IgD-negative memory B cell (primary cell): ENCODE measurements around the gene CRACR2A. TPM values are rescaled to one million over a fixed set of nuclear protein-coding genes. Genes with fewer than 3 reads are reported as not detected.

Experiments
- H3K27ac Mint-ChIP-seq, 3 donors: one replicate each; pipeline ENCODE4 v1.8.0; 2020 to 2022; ENCODE audit warnings: mild to moderate bottlenecking in 3 of 3, mixed read lengths in 3 of 3, moderate library complexity in 1 of 3
- H3K27me3 Mint-ChIP-seq: one replicate; pipeline ENCODE4 v1.8.0; 2021; ENCODE audit warnings: mixed read lengths
- H3K36me3 Mint-ChIP-seq: one replicate; pipeline ENCODE4 v1.8.0; 2020; ENCODE audit warnings: mild to moderate bottlenecking, mixed read lengths
- H3K4me1 Mint-ChIP-seq, 3 donors: one replicate each; pipeline ENCODE4 v1.8.0; 2020 to 2022; ENCODE audit warnings: mixed read lengths in 3 of 3, mild to moderate bottlenecking in 1 of 3
- H3K4me3 Mint-ChIP-seq, 4 donors: one replicate each; pipeline ENCODE4 v1.8.0; 2020 to 2022; ENCODE audit warnings: mild to moderate bottlenecking in 4 of 4, mixed read lengths in 4 of 4, moderate library complexity in 3 of 4
- H3K9me3 Mint-ChIP-seq, 3 donors: one replicate each; pipeline ENCODE4 v1.8.0; 2020 to 2021; ENCODE audit warnings: mixed read lengths in 3 of 3, mild to moderate bottlenecking in 1 of 3
- polyA plus RNA-seq: library from polyadenylated mRNA; unstranded; fragments of 300-500 nt; fragmentation: Illumina TruSeq; gene quantifications from one replicate; pipeline ENCODE4 v1.2.3, GENCODE V29; 2021

CRACR2A gene
- polyA plus RNA-seq, 1 donor from 2014 or later = 10.1 TPM

- peaks cover 4% of the 10 kb centered on the region for H3K36me3 Mint-ChIP-seq
Observed at GRCh38 chr12:3768911-3769447, 16.1 kb upstream of the CRACR2A start.

GRCh38 chr12:3761116-3761735 is 8.3 kb upstream of the CRACR2A start:
- H3K27ac Mint-ChIP-seq = no peak overlapping the region

More at GRCh38 chr12:3768911-3769447, 16.1 kb upstream of the CRACR2A start:
- H3K27me3 Mint-ChIP-seq = no peaks in the 10 kb centered on the region
- peaks cover 0 to 1% (median 0%) of the 10 kb centered on the region in 3 donors for H3K4me1 Mint-ChIP-seq
- H3K4me3 Mint-ChIP-seq = no peak overlapping the region
- H3K9me3 Mint-ChIP-seq = peaks cover 0 to 2% (median 0%) of the 10 kb centered on the region in 3 donors
- H3K27ac Mint-ChIP-seq = no peak overlapping the region

GRCh38 chr12:3759878-3760277 is 7.0 kb upstream of the CRACR2A start:
- no peaks in the 10 kb centered on the region for H3K27me3 Mint-ChIP-seq
- no peaks in the 10 kb centered on the region for H3K9me3 Mint-ChIP-seq
- no peak overlapping the region for H3K27ac Mint-ChIP-seq
- H3K4me1 Mint-ChIP-seq = peaks cover 0 to 3% (median 2%) of the 10 kb centered on the region in 3 donors
- no peak overlapping the region for H3K4me3 Mint-ChIP-seq
- H3K36me3 Mint-ChIP-seq = peaks cover 16% of the 10 kb centered on the region

More at GRCh38 chr12:3761116-3761735, 8.3 kb upstream of the CRACR2A start:
- Mint-ChIP-seq H3K4me1 (peaks cover 0 to 2% (median 0%) of the 10 kb centered on the region in 3 donors), H3K27me3 (no peaks in the 10 kb centered on the region), H3K4me3 (peak overlapping the region in 1 of 4 donors; percentile 13), H3K36me3 (peaks cover 18% of the 10 kb centered on the region), H3K9me3 (no peaks in the 10 kb centered on the region)

GRCh38 chr12:3757261-3757660 is 4.4 kb upstream of the CRACR2A start:
- Mint-ChIP-seq H3K36me3 (peaks cover 16% of the 10 kb centered on the region), H3K4me3 (peak overlapping the region in 1 of 4 donors; percentile 70), H3K4me1 (peaks cover 9 to 18% (median 17%) of the 10 kb centered on the region in 3 donors), H3K9me3 (no peaks in the 10 kb centered on the region), H3K27ac (peak overlapping the region in 1 of 3 donors; percentile 21), H3K27me3 (no peaks in the 10 kb centered on the region)

GRCh38 chr12:3755898-3756297 is 3.0 kb upstream of the CRACR2A start:
- Mint-ChIP-seq H3K36me3 (peaks cover 16% of the 10 kb centered on the region), H3K27ac (peak overlapping the region in 1 of 3 donors; percentile 28), H3K4me1 (peaks cover 18 to 32% (median 31%) of the 10 kb centered on the region in 3 donors), H3K9me3 (no peaks in the 10 kb centered on the region), H3K4me3 (peak overlapping the region in 1 of 4 donors; percentile 44), H3K27me3 (no peaks in the 10 kb centered on the region)

GRCh38 chr12:3753544-3754284 is 805 bp upstream of the CRACR2A start:
- Mint-ChIP-seq H3K27ac (peak overlapping the region; percentile 78 to 98 (median 97)), H3K27me3 (no peaks in the 10 kb centered on the region), H3K4me3 (peak overlapping the region; percentile 71 to 96 (median 92)), H3K4me1 (peaks cover 23 to 38% (median 33%) of the 10 kb centered on the region in 3 donors), H3K9me3 (no peaks in the 10 kb centered on the region), H3K36me3 (peaks cover 12% of the 10 kb centered on the region)

- H3K27ac Mint-ChIP-seq = peak overlapping the region; percentile 78 to 98 (median 95)
- peaks cover 23 to 40% (median 30%) of the 10 kb centered on the region in 3 donors for H3K4me1 Mint-ChIP-seq
Observed at GRCh38 chr12:3752096-3752709, 706 bp downstream of the CRACR2A start.

GRCh38 chr12:3751151-3752095 is 1.5 kb downstream of the CRACR2A start:
- Mint-ChIP-seq H3K36me3 (peaks cover 9% of the 10 kb centered on the region), H3K4me1 (peaks cover 23 to 40% (median 32%) of the 10 kb centered on the region in 3 donors), H3K27me3 (no peaks in the 10 kb centered on the region), H3K27ac (peak overlapping the region; percentile 78 to 98 (median 95)), H3K4me3 (peak overlapping the region; percentile 71 to 96 (median 92)), H3K9me3 (no peaks in the 10 kb centered on the region)

More at GRCh38 chr12:3752096-3752709, 706 bp downstream of the CRACR2A start:
- H3K9me3 Mint-ChIP-seq = no peaks in the 10 kb centered on the region
- H3K27me3 Mint-ChIP-seq = no peaks in the 10 kb centered on the region
- peak overlapping the region; percentile 71 to 96 (median 92) for H3K4me3 Mint-ChIP-seq
- H3K36me3 Mint-ChIP-seq = peaks cover 7% of the 10 kb centered on the region

GRCh38 chr12:3750616-3751015 is 2.3 kb downstream of the CRACR2A start:
- Mint-ChIP-seq H3K4me1 (peaks cover 23 to 44% (median 33%) of the 10 kb centered on the region in 3 donors), H3K27ac (peak overlapping the region in 1 of 3 donors; percentile 98), H3K36me3 (peaks cover 10% of the 10 kb centered on the region), H3K27me3 (no peaks in the 10 kb centered on the region), H3K9me3 (no peaks in the 10 kb centered on the region), H3K4me3 (peak overlapping the region in 2 of 4 donors; percentile 47 to 71)

- H3K9me3 Mint-ChIP-seq = no peaks in the 10 kb centered on the region
- H3K27ac Mint-ChIP-seq = peak overlapping the region in 1 of 3 donors; percentile 82
- H3K36me3 Mint-ChIP-seq = peaks cover 12% of the 10 kb centered on the region
- peak overlapping the region in 1 of 4 donors; percentile 9 for H3K4me3 Mint-ChIP-seq
- H3K4me1 Mint-ChIP-seq = peaks cover 23 to 35% (median 34%) of the 10 kb centered on the region in 3 donors
- H3K27me3 Mint-ChIP-seq = no peaks in the 10 kb centered on the region
Observed at GRCh38 chr12:3748620-3749019, 4.3 kb downstream of the CRACR2A start.

GRCh38 chr12:3747976-3748619 is 4.8 kb downstream of the CRACR2A start:
- Mint-ChIP-seq H3K27me3 (no peaks in the 10 kb centered on the region), H3K4me1 (peaks cover 19 to 32% (median 31%) of the 10 kb centered on the region in 3 donors), H3K27ac (peak overlapping the region in 1 of 3 donors; percentile 82), H3K4me3 (no peak overlapping the region), H3K9me3 (no peaks in the 10 kb centered on the region), H3K36me3 (peaks cover 12% of the 10 kb centered on the region)

- Mint-ChIP-seq H3K27ac (peak overlapping the region in 1 of 3 donors; percentile 21), H3K9me3 (no peaks in the 10 kb centered on the region), H3K36me3 (peaks cover 16% of the 10 kb centered on the region), H3K4me3 (no peak overlapping the region), H3K27me3 (no peaks in the 10 kb centered on the region), H3K4me1 (peaks cover 19 to 32% (median 31%) of the 10 kb centered on the region in 3 donors)
Observed at GRCh38 chr12:3747543-3747942, 5.4 kb downstream of the CRACR2A start.

- H3K4me3 Mint-ChIP-seq = no peak overlapping the region
- H3K9me3 Mint-ChIP-seq = no peaks in the 10 kb centered on the region
- H3K36me3 Mint-ChIP-seq = peaks cover 16% of the 10 kb centered on the region
- peak overlapping the region in 1 of 3 donors; percentile 48 for H3K27ac Mint-ChIP-seq
- no peaks in the 10 kb centered on the region for H3K27me3 Mint-ChIP-seq
- peaks cover 13 to 25% (median 23%) of the 10 kb centered on the region in 3 donors for H3K4me1 Mint-ChIP-seq
Observed at GRCh38 chr12:3746758-3747157, 6.2 kb downstream of the CRACR2A start.
